OCI-M2 (cell line): ENCODE data around the gene C1QTNF3.
"Not testable (repeated sequence)": the region's sequence is repeated elsewhere in the genome, so short reads cannot be mapped to it uniquely, and the experiment has no call there.

ENCODE experiments used
- DNase-seq: peaks from one replicate; lab custom pipeline; 2025; ENCODE audit not compliant: unreplicated experiment; lab: John Stamatoyannopoulos, UW

C1QTNF3 gene

GRCh38 chr5:34026089-34026761 is 16.8 kb downstream of the C1QTNF3 start:
- no peak for DNase-seq

GRCh38 chr5:34022121-34022705 is 20.8 kb downstream of the C1QTNF3 start:
- DNase-seq, result no peak

- DNase-seq, result no peak
Observed at GRCh38 chr5:34021334-34021733, 21.7 kb downstream of the C1QTNF3 start.

GRCh38 chr5:34020726-34021125 is 22.3 kb downstream of the C1QTNF3 start:
- no peak for DNase-seq

- DNase-seq, result no peak
Observed at GRCh38 chr5:34017254-34017653, 25.8 kb downstream of the C1QTNF3 start.

- no peak for DNase-seq
Observed at GRCh38 chr5:34016750-34017149, 26.3 kb downstream of the C1QTNF3 start.

GRCh38 chr5:34016222-34016621 is 26.8 kb downstream of the C1QTNF3 start:
- DNase-seq, result no peak

- DNase-seq, result no peak
Observed at GRCh38 chr5:34015120-34015822, 27.7 kb downstream of the C1QTNF3 start.

- DNase-seq, result no peak
Observed at GRCh38 chr5:34014626-34015025, 28.4 kb downstream of the C1QTNF3 start.

GRCh38 chr5:34013547-34013946 is 29.5 kb downstream of the C1QTNF3 start:
- no peak for DNase-seq

GRCh38 chr5:34012791-34013190 is 30.2 kb downstream of the C1QTNF3 start:
- no peak for DNase-seq

- no peak for DNase-seq
Observed at GRCh38 chr5:34011536-34011935, 31.5 kb downstream of the C1QTNF3 start.

- not testable (repeated sequence) for DNase-seq
Observed at GRCh38 chr5:34010146-34010545, 32.9 kb downstream of the C1QTNF3 start.

- DNase-seq, result no peak
Observed at GRCh38 chr5:34009610-34010009, 33.4 kb downstream of the C1QTNF3 start.

GRCh38 chr5:34008802-34009201 is 34.2 kb downstream of the C1QTNF3 start:
- DNase-seq, result no peak

- peak; percentile 70 for DNase-seq
Observed at GRCh38 chr5:34007621-34008600, 35.1 kb downstream of the C1QTNF3 start, which contains the start of gene AMACR. AMACR (minus strand) TSS chr5:34008050; CDS start chr5:34008019, 31 bp downstream.

GRCh38 chr5:34007201-34007620 is 35.8 kb downstream of the C1QTNF3 start:
- DNase-seq, result no peak

GRCh38 chr5:34005681-34006080 is 37.3 kb downstream of the C1QTNF3 start:
- DNase-seq, result no peak

GRCh38 chr5:34005211-34005610 is 37.8 kb downstream of the C1QTNF3 start:
- DNase-seq, result no peak

- no peak for DNase-seq
Observed at GRCh38 chr5:34003941-34004340, 39.1 kb downstream of the C1QTNF3 start.
